ENCODE measurements around the gene TRIM14. TPM values are rescaled to one million over a fixed set of nuclear protein-coding genes. Genes with fewer than 3 reads are reported as not detected.

Gene TRIM14
- total and polyA plus RNA-seq, 2 of the 13 experiments (the other 11 are each of a cell fraction or from before 2014, with no cell fraction given) = 9.2 to 13.0 TPM

DNA sequence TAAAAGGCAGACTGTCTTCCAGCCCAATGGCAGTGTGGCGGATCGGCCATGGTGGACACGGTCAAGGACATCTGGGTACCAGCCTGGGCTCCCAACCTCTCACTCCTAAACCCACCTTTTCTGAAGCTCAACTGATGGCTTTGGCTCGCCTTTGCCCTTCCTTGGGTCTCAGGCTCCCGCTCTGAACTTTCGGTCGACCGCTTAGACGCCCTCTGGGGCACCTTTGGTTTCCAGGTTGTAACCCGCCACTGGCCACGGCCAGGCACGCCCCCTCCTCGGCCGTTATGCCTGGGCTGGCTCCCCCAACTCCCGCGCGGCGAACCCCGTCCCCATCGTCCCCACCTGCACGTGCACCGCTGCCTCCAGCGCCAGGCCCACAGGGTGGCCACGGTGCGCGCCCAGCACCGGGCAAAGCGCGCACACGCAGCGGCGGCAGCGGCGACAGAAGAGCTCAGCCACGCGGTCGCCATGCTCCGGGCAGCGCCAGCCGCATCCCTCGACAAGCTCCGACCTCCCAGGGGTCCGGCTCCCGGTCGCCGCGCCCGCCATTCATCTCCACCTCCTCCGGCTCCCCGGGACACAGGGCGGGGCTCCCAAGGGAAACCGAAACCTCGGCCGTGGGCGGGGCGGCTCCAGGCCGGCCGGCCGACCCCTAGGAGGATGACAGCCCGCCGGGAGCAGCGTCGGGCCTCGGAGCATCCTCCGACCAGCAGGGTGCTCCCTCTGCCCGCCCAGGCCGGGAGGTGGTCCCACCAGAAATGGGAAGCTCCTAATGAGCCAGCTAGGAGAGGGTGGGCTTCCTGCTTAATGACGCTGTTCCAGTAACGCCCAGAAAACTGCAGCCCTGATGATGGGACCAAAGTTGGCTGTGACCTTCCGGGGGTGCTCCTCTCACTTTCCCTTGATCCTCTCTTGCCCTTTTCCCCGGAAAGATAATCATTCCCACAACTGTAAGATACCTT, at the start of gene TRIM14 (continued):
- TF ChIP-seq, protein P1, sequence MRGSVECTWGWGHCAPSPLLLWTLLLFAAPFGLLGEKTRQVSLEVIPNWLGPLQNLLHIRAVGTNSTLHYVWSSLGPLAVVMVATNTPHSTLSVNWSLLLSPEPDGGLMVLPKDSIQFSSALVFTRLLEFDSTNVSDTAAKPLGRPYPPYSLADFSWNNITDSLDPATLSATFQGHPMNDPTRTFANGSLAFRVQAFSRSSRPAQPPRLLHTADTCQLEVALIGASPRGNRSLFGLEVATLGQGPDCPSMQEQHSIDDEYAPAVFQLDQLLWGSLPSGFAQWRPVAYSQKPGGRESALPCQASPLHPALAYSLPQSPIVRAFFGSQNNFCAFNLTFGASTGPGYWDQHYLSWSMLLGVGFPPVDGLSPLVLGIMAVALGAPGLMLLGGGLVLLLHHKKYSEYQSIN (CRISPR knock-in tag; IDR thresholded peaks at IDR 0.05; ENCODE audit: borderline replicate concordance) = no peak
- TF ChIP-seq NR2F6 (IDR thresholded peaks at IDR 0.05) (no peak), NR2F6 (CRISPR knock-in tag; IDR thresholded peaks at IDR 0.05) (0 out of 2 replicates have a peak, but pooled peaks have one; percentile 23), TGIF2 (CRISPR knock-in tag; IDR thresholded peaks at IDR 0.05) (0 out of 2 replicates have a peak, but pooled peaks have one; percentile 33), REPIN1 (CRISPR knock-in tag; IDR thresholded peaks at IDR 0.05; ENCODE audit: borderline replicate concordance, low read depth) (peak; percentile 76), ZNF589 (CRISPR knock-in tag; conservative IDR thresholded peaks at IDR 0.05) (0 out of 2 replicates have a peak, but pooled peaks have one; percentile 50), ZNF792 (CRISPR knock-in tag; IDR thresholded peaks at IDR 0.05) (peak; percentile 17; the same call in 1 of the 2 replicates), ZNF207 (IDR thresholded peaks at IDR 0.05; ENCODE audit: borderline replicate concordance) (no peak), HDAC2 (CRISPR knock-in tag; IDR thresholded peaks at IDR 0.05) (peak; percentile 9)
- TF ChIP-seq, protein P2, sequence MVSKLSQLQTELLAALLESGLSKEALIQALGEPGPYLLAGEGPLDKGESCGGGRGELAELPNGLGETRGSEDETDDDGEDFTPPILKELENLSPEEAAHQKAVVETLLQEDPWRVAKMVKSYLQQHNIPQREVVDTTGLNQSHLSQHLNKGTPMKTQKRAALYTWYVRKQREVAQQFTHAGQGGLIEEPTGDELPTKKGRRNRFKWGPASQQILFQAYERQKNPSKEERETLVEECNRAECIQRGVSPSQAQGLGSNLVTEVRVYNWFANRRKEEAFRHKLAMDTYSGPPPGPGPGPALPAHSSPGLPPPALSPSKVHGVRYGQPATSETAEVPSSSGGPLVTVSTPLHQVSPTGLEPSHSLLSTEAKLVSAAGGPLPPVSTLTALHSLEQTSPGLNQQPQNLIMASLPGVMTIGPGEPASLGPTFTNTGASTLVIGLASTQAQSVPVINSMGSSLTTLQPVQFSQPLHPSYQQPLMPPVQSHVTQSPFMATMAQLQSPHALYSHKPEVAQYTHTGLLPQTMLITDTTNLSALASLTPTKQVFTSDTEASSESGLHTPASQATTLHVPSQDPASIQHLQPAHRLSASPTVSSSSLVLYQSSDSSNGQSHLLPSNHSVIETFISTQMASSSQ (IDR thresholded peaks at IDR 0.05; ENCODE audit: low read depth) = no peak
- TF ChIP-seq, protein P2 (CRISPR knock-in tag; IDR thresholded peaks at IDR 0.05; ENCODE audit: borderline replicate concordance) = peak; percentile 39; the same call in 1 of the 2 replicates
- TF ChIP-seq, protein P3, sequence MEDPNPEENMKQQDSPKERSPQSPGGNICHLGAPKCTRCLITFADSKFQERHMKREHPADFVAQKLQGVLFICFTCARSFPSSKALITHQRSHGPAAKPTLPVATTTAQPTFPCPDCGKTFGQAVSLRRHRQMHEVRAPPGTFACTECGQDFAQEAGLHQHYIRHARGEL (CRISPR knock-in tag; IDR thresholded peaks at IDR 0.05) = no peak
- TF ChIP-seq, protein P4, sequence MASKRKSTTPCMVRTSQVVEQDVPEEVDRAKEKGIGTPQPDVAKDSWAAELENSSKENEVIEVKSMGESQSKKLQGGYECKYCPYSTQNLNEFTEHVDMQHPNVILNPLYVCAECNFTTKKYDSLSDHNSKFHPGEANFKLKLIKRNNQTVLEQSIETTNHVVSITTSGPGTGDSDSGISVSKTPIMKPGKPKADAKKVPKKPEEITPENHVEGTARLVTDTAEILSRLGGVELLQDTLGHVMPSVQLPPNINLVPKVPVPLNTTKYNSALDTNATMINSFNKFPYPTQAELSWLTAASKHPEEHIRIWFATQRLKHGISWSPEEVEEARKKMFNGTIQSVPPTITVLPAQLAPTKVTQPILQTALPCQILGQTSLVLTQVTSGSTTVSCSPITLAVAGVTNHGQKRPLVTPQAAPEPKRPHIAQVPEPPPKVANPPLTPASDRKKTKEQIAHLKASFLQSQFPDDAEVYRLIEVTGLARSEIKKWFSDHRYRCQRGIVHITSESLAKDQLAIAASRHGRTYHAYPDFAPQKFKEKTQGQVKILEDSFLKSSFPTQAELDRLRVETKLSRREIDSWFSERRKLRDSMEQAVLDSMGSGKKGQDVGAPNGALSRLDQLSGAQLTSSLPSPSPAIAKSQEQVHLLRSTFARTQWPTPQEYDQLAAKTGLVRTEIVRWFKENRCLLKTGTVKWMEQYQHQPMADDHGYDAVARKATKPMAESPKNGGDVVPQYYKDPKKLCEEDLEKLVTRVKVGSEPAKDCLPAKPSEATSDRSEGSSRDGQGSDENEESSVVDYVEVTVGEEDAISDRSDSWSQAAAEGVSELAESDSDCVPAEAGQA (IDR thresholded peaks at IDR 0.05; ENCODE audit: low read depth) = no peak
- TF ChIP-seq, protein P4 (CRISPR knock-in tag; IDR thresholded peaks at IDR 0.05; ENCODE audit: borderline replicate concordance) = no peak
- TF ChIP-seq, protein P5, sequence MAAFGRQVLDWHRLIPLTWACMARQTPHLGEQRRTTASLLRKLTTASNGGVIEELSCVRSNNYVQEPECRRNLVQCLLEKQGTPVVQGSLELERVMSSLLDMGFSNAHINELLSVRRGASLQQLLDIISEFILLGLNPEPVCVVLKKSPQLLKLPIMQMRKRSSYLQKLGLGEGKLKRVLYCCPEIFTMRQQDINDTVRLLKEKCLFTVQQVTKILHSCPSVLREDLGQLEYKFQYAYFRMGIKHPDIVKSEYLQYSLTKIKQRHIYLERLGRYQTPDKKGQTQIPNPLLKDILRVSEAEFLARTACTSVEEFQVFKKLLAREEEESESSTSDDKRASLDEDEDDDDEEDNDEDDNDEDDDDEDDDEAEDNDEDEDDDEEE (CRISPR knock-in tag; IDR thresholded peaks at IDR 0.05) = 0 out of 2 replicates have a peak, but pooled peaks have one; percentile 75

Measured in HepG2 (cell line).